Kidney (tissue), 14 donors: Measurements from ENCODE around the gene ABCG8. TPM values are rescaled to one million over a fixed set of nuclear protein-coding genes. Genes with fewer than 3 reads are reported as not detected.

Experiments
- DNase-seq, 5 donors: peaks; one replicate each; pipeline ENCODE4 v3.0.0-alpha.2; 2013 to 2020
- FAIRE-seq: peaks from 2 replicates; lab custom pipeline; 2012; peaks lifted over from hg19 to GRCh38; lab: Jason Lieb, UNC
- H3K27ac ChIP-seq, 2 donors: one replicate each; pipeline ENCODE4 v1.7.0; 2013; ENCODE audit warnings: low read depth in 2 of 2, low read length in 2 of 2, inconsistent platforms in 1 of 2
- H3K27me3 ChIP-seq: one replicate; pipeline ENCODE4 v1.7.1; 2013; ENCODE audit warnings: low read length, inconsistent platforms; ENCODE audit not compliant: control insufficient read depth, insufficient read depth
- H3K36me3 ChIP-seq, 3 donors: one replicate each; pipeline versions ENCODE4 v1.7.0 to v1.7.1; 2013; ENCODE audit warnings: low read length in 3 of 3, control low read depth in 1 of 3, inconsistent platforms in 1 of 3; ENCODE audit not compliant: insufficient read depth in 3 of 3, control insufficient read depth in 2 of 3
- H3K4me1 ChIP-seq, 3 donors: one replicate each; pipeline versions ENCODE4 v1.7.0 to v1.7.1; 2013; ENCODE audit warnings: low read length in 3 of 3, inconsistent platforms in 1 of 3, low read depth in 1 of 3; ENCODE audit not compliant: control insufficient read depth in 2 of 3, insufficient read depth in 2 of 3
- H3K4me3 ChIP-seq, 3 donors: one replicate each; pipeline versions ENCODE4 v1.7.0 to v1.8.1; 2013; ENCODE audit warnings: low read length in 3 of 3, control low read depth in 1 of 3, inconsistent platforms in 1 of 3
- H3K9ac ChIP-seq, 3 donors: one replicate each; pipeline versions ENCODE4 v1.7.0 to v1.7.1; 2013; ENCODE audit warnings: low read length in 3 of 3, control low read depth in 1 of 3, inconsistent platforms in 1 of 3
- H3K9me3 ChIP-seq, 3 donors: one replicate each; pipeline versions ENCODE4 v1.7.0 to v1.7.1; 2013; ENCODE audit warnings: low read length in 3 of 3, control low read depth in 1 of 3, inconsistent platforms in 1 of 3; ENCODE audit not compliant: control insufficient read depth in 2 of 3, insufficient read depth in 1 of 3
- CTCF ChIP-seq: IDR thresholded peaks from 3 replicates; pipeline ENCODE4 v1.5.1; 2012; ENCODE audit warnings: mild to moderate bottlenecking, moderate library complexity, borderline replicate concordance; ENCODE audit not compliant: insufficient read depth; ENCODE audit errors: extremely low read depth
- intact Hi-C: fragments of 100-400 bp; cut with DNase I; formaldehyde crosslinking; loops from one replicate; pipeline ENCODE4 v1.11.1; 2022
- polyA plus RNA-seq: library from polyadenylated mRNA; stranded (reverse); fragments of 350-450 nt; fragmentation: Illumina TruSeq; extraction: RNeasy Lipid Tissue Mini Kit (QIAGEN cat#74804); gene quantifications from one replicate; pipeline ENCODE4 v1.2.3, GENCODE V29; 2014; ENCODE audit warnings: low read depth, low replicate concordance; ENCODE audit not compliant: insufficient read depth
- total RNA-seq: library from RNA; stranded (reverse); fragmentation: NEBNext Ultra II Directional; extraction: Animal tissue kit (Norgen Biotek cat#: 25700); gene quantifications from one replicate; pipeline ENCODE4 v1.2.1, GENCODE V29; 2021
- donor health status: control.
- donor health status: control.
- donor health status: control.
- donor health status: control.
- donor health status: control.
- donor health status: DM: yes; HTN: yes; CAD: no.
- donor health status: Normal renal cell carcinoma (clear cell type).

ABCG8 gene
- total and polyA plus RNA-seq, 2 donors from 2014 or later: 0.09 to 0.13 TPM

GRCh38 chr2:43842866-43843226 is 4.1 kb downstream of the ABCG8 start:
- FAIRE-seq (no peak), DNase-seq (no peak)
- intact Hi-C loops: no loop called here
- no peak overlapping the region for H3K4me3 ChIP-seq
- no peaks in the 10 kb centered on the region for H3K4me1 ChIP-seq
- no peak for TF ChIP-seq CTCF
- no peaks in the 10 kb centered on the region for H3K9me3 ChIP-seq
- no peaks in the 10 kb centered on the region for H3K36me3 ChIP-seq
- H3K27ac ChIP-seq: no peak overlapping the region
- H3K9ac ChIP-seq: no peak overlapping the region
- no peaks in the 10 kb centered on the region for H3K27me3 ChIP-seq

- intact Hi-C loops: no loop called here
- Histone ChIP-seq H3K9ac (no peak overlapping the region), H3K4me1 (no peaks in the 10 kb centered on the region), H3K4me3 (no peak overlapping the region), H3K36me3 (no peaks in the 10 kb centered on the region), H3K27me3 (no peaks in the 10 kb centered on the region), H3K27ac (no peak overlapping the region), H3K9me3 (no peaks in the 10 kb centered on the region)
- DNase-seq (no peak), FAIRE-seq (no peak)
- TF ChIP-seq CTCF: no peak
Measured at GRCh38 chr2:43845181-43845580, 6.4 kb downstream of the ABCG8 start.

DNA sequence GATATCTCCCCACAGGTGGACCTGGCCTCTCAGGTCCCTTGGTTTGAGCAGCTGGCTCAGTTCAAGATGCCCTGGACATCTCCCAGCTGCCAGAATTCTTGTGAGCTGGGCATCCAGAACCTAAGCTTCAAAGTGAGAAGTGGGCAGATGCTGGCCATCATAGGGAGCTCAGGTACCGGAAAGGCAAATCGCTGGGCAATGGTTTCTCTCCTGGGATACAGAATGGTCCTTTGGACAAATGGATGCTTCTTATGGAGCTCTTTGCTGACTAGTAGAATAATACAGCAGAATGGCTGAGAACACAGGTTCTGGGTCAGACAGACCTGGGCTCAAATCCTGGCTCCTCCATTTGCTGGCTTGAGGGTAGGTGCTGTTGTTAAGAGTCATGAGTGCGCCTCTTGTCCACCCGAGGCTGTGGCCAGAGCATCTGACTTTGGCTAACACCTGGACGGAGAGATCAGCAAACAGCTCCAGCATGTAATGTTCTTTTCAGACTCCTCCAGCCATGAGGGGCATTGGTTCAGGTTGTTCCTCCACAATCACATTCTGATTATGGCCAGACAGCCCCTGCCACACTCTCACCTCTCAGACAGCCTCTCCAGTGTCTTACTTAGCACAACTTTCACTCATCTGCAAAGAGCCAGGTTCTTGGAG is 7.5 kb downstream of the ABCG8 start:
- H3K36me3 ChIP-seq: no peaks in the 10 kb centered on the region
- no peak for TF ChIP-seq CTCF
- DNase-seq (no peak), FAIRE-seq (no peak)
- no peak overlapping the region for H3K9ac ChIP-seq
- intact Hi-C loops: no loop called here
- no peaks in the 10 kb centered on the region for H3K9me3 ChIP-seq
- no peak overlapping the region for H3K27ac ChIP-seq
- H3K4me3 ChIP-seq: no peak overlapping the region
- H3K27me3 ChIP-seq: no peaks in the 10 kb centered on the region
- no peaks in the 10 kb centered on the region for H3K4me1 ChIP-seq

- no peaks in the 10 kb centered on the region for H3K4me1 ChIP-seq
- DNase-seq: peak in 2 of 5 donors; percentile 3 to 34
- no peaks in the 10 kb centered on the region for H3K27me3 ChIP-seq
- no peak for FAIRE-seq
- H3K27ac ChIP-seq: no peak overlapping the region
- H3K36me3 ChIP-seq: no peaks in the 10 kb centered on the region
- no peaks in the 10 kb centered on the region for H3K9me3 ChIP-seq
- H3K4me3 ChIP-seq: no peak overlapping the region
- TF ChIP-seq CTCF: no peak
- no peak overlapping the region for H3K9ac ChIP-seq
- intact Hi-C loops: no loop called here
Measured at GRCh38 chr2:43848214-43848613, 9.4 kb downstream of the ABCG8 start.
